ENCODE results near the gene MTM1. TPM values are rescaled to one million over a fixed set of nuclear protein-coding genes. Genes with fewer than 3 reads are reported as not detected.

MTM1 gene
- polyA plus RNA-seq, 1 of the 3 experiments (the other 2 are of a cell fraction), result 2.7 TPM

Other genes with a start within 250 kb of the MTM1 start
- 2.9 and 4.4 TPM in 2 replicates for gene MAMLD1, start 205.3 kb upstream of the MTM1 start, polyA plus RNA-seq (2012; rRNA removed)
- gene MTMR1, start 124.8 kb downstream of the MTM1 start, polyA plus RNA-seq (2012; rRNA removed), result 17.0 and 20.0 TPM in 2 replicates